GM18505 (cell line): Measurements from ENCODE around the gene ZNF846.
"Not testable (repeated sequence)": the region's sequence is repeated elsewhere in the genome, so short reads cannot be mapped to it uniquely, and the experiment has no call there.

Experiments
- ATAC-seq: cut with Tn5 transposase; IDR thresholded peaks from one replicate; pipeline ENCODE4 v1.9.1; 2021; ENCODE audit not compliant: unreplicated experiment
- POLR2A ChIP-seq: IDR thresholded peaks from 4 replicates; pipeline ENCODE4 v1.6.1; 2011; ENCODE audit warnings: borderline replicate concordance; ENCODE audit not compliant: insufficient read depth, insufficient read length; ENCODE audit errors: extremely low read depth

ZNF846 gene

GRCh38 chr19:9741476-9742171 is 26.9 kb downstream of the ZNF846 start:
- ATAC-seq = no peak

GRCh38 chr19:9735986-9736385 is 32.6 kb downstream of the ZNF846 start:
- TF ChIP-seq POLR2A = no peak
- ATAC-seq = no peak

More at GRCh38 chr19:9741476-9742171, 26.9 kb downstream of the ZNF846 start:
- no peak for TF ChIP-seq POLR2A

DNA sequence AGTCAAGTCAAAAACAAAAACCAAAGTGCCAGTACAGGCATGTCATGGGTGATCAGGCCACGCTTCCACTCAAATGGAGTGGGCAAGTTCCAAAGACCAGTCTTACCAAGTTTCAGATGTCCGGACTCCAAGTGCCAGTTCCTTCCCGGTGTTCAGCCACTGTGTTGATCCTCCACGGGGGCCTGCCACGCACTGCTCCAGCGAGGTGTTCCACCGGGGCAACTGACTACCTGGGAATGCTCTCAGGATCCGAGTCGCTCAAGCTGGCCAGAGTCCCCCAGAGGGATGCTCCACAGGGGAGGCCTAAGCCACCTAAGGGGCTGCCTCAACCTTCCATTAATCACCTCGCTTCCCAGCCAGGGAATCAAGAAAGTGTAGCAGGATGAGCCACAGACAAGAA is 38.5 kb downstream of the ZNF846 start:
- ATAC-seq = not testable (repeated sequence)

DNA sequence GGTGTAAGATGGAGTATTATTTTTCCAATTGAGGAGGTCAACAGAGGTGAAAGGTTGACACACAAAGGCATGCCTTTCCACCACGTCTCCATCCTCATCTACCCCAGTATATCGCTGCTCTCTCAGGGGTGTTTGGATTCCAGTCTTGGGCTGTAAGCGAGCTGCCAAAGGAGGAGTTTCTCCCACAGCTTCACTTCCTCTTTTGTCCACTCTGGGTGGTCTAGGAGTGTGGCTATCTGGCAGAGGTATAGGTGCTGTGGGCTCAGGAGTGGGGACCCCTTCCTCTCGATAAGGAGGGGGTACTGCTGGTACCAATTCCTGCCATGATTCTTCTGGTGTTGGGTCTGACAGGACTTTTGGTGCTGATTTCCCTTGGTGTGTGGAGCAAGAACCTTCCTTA is 39.4 kb downstream of the ZNF846 start:
- no peak for TF ChIP-seq POLR2A
- no peak for ATAC-seq

DNA sequence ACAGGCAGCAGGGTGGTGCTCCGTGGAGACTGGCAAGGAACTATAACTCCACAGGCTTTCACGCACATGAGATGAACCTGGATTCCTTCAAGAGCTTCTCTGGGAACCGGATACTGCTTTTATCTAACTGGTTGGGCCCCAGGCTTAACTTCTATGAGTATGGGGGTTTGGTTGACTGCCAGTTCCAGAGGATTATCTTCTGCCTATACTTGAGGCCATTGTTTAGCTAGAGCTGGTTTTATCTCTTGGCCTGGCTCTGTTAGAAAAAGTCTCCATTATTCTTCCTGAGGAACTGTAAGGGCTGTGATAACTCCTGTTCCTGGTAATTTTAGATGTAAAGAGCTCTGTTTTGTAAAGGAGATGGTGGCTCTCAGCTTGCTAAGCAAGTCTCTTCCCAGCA is 40.9 kb downstream of the ZNF846 start:
- TF ChIP-seq POLR2A = no peak
- no peak for ATAC-seq

DNA sequence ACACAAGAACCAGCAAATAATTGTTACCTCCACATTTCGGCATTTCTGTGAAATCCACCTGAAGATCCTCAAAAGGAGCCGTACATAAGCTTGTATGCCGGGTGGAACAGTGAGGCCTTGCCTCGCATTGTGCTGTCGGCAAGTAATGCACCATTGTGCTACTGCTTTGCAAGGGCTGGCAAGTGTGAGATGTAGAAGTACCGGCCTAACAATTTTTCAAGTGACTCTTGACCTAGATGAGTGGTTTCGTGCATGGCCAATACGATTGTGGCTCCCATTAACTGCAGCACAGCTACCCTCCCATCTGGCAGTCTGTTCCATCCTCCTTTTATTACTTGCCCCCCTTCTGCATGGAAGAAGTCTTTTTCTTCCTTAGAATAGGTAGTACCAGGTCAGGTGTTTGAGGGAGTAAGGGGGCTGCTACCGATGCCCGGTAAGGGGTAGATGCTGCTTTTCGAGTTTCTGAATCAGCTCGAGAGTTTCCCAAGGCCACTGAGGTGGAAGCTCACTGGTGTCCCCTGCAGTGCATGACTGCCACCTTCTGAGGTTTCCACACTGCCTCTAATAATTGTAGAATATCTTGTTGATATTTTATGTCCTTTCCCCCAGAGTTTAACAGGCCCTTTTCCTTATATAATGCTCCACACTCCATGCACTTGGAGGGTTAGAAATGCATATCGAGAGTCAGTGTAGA is 42.9 kb downstream of the ZNF846 start:
- ATAC-seq = not testable (repeated sequence)

DNA sequence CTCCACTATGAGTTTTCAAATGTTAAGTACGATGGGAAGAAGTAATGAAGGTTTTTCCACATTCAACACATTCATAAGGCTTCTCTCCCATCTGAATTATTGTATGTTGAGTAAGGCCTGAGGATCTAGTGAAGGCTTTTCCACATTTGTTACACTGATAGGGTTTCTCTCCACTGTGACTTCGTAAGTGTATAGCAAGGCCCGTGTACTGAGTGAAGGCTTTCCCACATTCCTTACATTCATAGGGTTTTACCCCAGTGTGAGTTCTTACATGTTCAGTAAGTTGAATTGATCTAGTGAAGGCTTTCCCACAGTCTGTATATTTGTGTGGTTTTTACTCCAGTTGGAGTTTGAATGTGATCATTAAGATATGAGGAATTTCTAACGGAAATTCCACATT is 44.4 kb downstream of the ZNF846 start:
- no peak for ATAC-seq
- TF ChIP-seq POLR2A = no peak

DNA sequence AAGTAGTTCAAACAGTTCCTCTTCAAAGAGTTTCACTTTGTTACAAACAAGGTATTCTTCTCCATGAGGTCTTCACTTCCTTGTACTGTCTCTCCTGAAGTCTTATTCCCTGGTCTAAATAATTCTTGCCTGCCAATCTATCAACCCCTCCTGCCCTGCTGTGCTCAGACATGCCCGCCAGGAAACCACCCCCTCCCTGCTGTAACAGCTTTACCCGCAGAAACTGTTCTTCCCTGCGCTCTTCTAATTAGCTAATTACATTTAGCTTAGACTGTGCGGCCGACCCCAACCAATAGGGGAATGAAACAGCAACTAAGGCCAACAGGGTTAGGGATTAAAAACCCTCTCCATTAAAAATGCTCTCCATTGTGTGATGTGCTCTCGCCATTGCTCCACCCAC is 46.7 kb downstream of the ZNF846 start:
- TF ChIP-seq POLR2A = no peak
- ATAC-seq = no peak

DNA sequence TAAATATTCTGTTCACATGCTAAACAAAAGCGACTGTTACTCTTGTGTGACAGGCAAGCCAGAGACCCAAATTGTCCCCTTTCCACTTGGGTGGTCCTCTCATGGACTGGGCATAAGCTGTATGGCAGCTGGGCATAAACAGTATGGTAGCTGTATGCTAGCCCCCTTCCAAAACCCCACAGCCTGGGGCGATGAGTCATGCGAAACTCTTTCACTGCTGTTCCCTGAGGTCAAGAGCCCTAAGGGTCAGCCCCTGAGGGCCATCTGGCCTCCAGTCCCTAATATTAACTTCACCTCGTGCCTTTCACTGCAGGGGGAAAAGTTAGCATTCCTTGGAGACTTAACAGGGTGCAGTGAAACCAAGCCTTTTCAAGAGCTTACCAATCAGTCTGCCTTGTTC is 48.0 kb downstream of the ZNF846 start:
- no peak for ATAC-seq

GRCh38 chr19:9711815-9712214 is 56.7 kb downstream of the ZNF846 start:
- no peak for TF ChIP-seq POLR2A
- ATAC-seq = no peak

More for the DNA sequence above, 48.0 kb downstream of the ZNF846 start:
- TF ChIP-seq POLR2A = no peak

DNA sequence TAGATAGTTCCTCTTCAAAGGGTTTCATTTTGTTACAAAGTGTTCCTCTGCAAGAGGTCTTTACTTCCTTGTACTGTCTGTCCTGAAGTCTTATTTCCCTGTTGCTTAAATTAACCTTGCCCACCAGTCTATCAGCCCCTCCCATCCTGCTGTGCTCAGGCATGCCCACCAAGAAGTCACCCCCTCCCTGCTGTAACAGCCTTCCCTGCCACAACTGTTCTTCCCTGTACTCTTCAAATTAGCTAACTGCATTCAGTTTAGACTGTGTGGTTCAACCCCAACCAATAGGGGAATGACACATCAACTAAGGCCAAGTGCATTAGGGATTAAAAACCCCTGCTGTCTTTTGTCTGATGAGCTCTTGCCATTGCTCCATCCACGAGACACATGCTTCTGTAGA is 59.2 kb downstream of the ZNF846 start:
- TF ChIP-seq POLR2A = no peak
- ATAC-seq = no peak

- TF ChIP-seq POLR2A = no peak
- ATAC-seq = no peak
These were observed 62.7 kb downstream of the ZNF846 start for GRCh38 chr19:9705836-9706235.

GRCh38 chr19:9702186-9702585 is 66.4 kb downstream of the ZNF846 start:
- no peak for ATAC-seq
- TF ChIP-seq POLR2A = no peak
